ENCODE results near the gene KCTD5.

The KCTD5 gene

GRCh38 chr16:2724816-2725348, 42.6 kb downstream of the KCTD5 start:
- DNase-seq (ENCODE audit: low read depth in 3 of 3) = no peak

- no peak for DNase-seq (ENCODE audit: low read depth in 3 of 3)
Measured at GRCh38 chr16:2726923-2727322, 44.6 kb downstream of the KCTD5 start.

- no peak for DNase-seq (ENCODE audit: low read depth in 3 of 3)
Measured at GRCh38 chr16:2728034-2728433, 45.7 kb downstream of the KCTD5 start.

GRCh38 chr16:2734844-2735515, 52.7 kb downstream of the KCTD5 start:
- no peak for DNase-seq (ENCODE audit: low read depth in 3 of 3)

GRCh38 chr16:2736476-2737237, 54.3 kb downstream of the KCTD5 start:
- DNase-seq (ENCODE audit: low read depth in 3 of 3) = no peak

GRCh38 chr16:2737238-2737605, 54.9 kb downstream of the KCTD5 start:
- DNase-seq (ENCODE audit: low read depth in 3 of 3) = no peak

- no peak for DNase-seq (ENCODE audit: low read depth in 3 of 3)
Measured at GRCh38 chr16:2737895-2738418, 55.6 kb downstream of the KCTD5 start.

- no peak for DNase-seq (ENCODE audit: low read depth in 3 of 3)
Measured at GRCh38 chr16:2738615-2739014, 56.3 kb downstream of the KCTD5 start.

- no peak for DNase-seq (ENCODE audit: low read depth in 3 of 3)
Measured at GRCh38 chr16:2739625-2740430, 57.5 kb downstream of the KCTD5 start.

GRCh38 chr16:2740476-2740875, 58.2 kb downstream of the KCTD5 start:
- DNase-seq (ENCODE audit: low read depth in 3 of 3) = no peak

- no peak for DNase-seq (ENCODE audit: low read depth in 3 of 3)
Measured at GRCh38 chr16:2741168-2741567, 58.8 kb downstream of the KCTD5 start.

GRCh38 chr16:2742323-2743006, 60.1 kb downstream of the KCTD5 start:
- no peak for DNase-seq (ENCODE audit: low read depth in 3 of 3)

- DNase-seq (ENCODE audit: low read depth in 3 of 3) = no peak
Measured at GRCh38 chr16:2743007-2743810, 60.9 kb downstream of the KCTD5 start.

GRCh38 chr16:2744711-2745110, 62.4 kb downstream of the KCTD5 start:
- no peak for DNase-seq (ENCODE audit: low read depth in 3 of 3)

- no peak for DNase-seq (ENCODE audit: low read depth in 3 of 3)
Measured at GRCh38 chr16:2745116-2745890, 63.0 kb downstream of the KCTD5 start.

GRCh38 chr16:2745961-2746360, 63.6 kb downstream of the KCTD5 start:
- no peak for DNase-seq (ENCODE audit: low read depth in 3 of 3)

GRCh38 chr16:2748757-2749455, 66.6 kb downstream of the KCTD5 start:
- DNase-seq (ENCODE audit: low read depth in 3 of 3) = no peak

GRCh38 chr16:2749476-2749875, 67.2 kb downstream of the KCTD5 start:
- DNase-seq (ENCODE audit: low read depth in 3 of 3) = no peak

- no peak for DNase-seq (ENCODE audit: low read depth in 3 of 3)
Measured at GRCh38 chr16:2749936-2750335, 67.6 kb downstream of the KCTD5 start.

All from stimulated activated CD4-positive, alpha-beta T cell treated with anti-CD3 and anti-CD28 coated beads, TNF-alpha, amount 100 ng/mL, for 48 hours (primary cell).